ENCODE results near the gene DENND1A. TPM values are rescaled to one million over a fixed set of nuclear protein-coding genes. Genes with fewer than 3 reads are reported as not detected.
"Not testable (repeated sequence)": the region's sequence is repeated elsewhere in the genome, so short reads cannot be mapped to it uniquely, and the experiment has no call there.

DENND1A gene
- total RNA-seq, 1 experiment from 2014 or later = 42.5 TPM

- H3K36me3 Mint-ChIP-seq (ENCODE audit: insufficient read depth, unreplicated experiment) = no peaks in the 10 kb centered on the region
- no peak for DNase-seq (ENCODE audit: unreplicated experiment)
- H3K27ac Mint-ChIP-seq (ENCODE audit: low read depth, unreplicated experiment) = no peak overlapping the region
- no peaks in the 10 kb centered on the region for H3K4me1 Mint-ChIP-seq (ENCODE audit: insufficient read depth, unreplicated experiment)
- intact Hi-C loops (cut with micrococcal nuclease) = no loop called here
- peaks cover 7% of the 10 kb centered on the region for H3K9me3 Mint-ChIP-seq (ENCODE audit: unreplicated experiment)
- ChIA-PET CTCF (interaction anchor here (0.6 to 0.7 kb wide), 2 partner anchors 10 to 513 kb away, joined by 3 read pairs; no protein-coding TSS in a partner anchor), POLR2A (no interaction called here)
- no peak overlapping the region for H3K4me3 Mint-ChIP-seq (ENCODE audit: unreplicated experiment)
- no TSS peak for BruUV-seq (replicated peaks)
- peaks cover 18% of the 10 kb centered on the region for H3K27me3 Mint-ChIP-seq (ENCODE audit: insufficient read depth, unreplicated experiment)
- no peak for TF ChIP-seq CTCF (IDR thresholded peaks at IDR 0.05; ENCODE audit: unreplicated experiment)
Observed at GRCh38 chr9:123947326-123947725, 17.4 kb upstream of the DENND1A start.

- Mint-ChIP-seq H3K36me3 (ENCODE audit: insufficient read depth, unreplicated experiment) (no peaks in the 10 kb centered on the region), H3K9me3 (ENCODE audit: unreplicated experiment) (peaks cover 7% of the 10 kb centered on the region), H3K4me1 (ENCODE audit: insufficient read depth, unreplicated experiment) (no peaks in the 10 kb centered on the region), H3K27ac (ENCODE audit: low read depth, unreplicated experiment) (no peak overlapping the region), H3K4me3 (ENCODE audit: unreplicated experiment) (no peak overlapping the region), H3K27me3 (ENCODE audit: insufficient read depth, unreplicated experiment) (peaks cover 12% of the 10 kb centered on the region)
- ChIA-PET POLR2A (no interaction called here), CTCF (interaction anchor here (0.6 to 1.0 kb wide), 3 partner anchors 10 to 872 kb away, joined by 3 to 5 read pairs (median 4); no protein-coding TSS in a partner anchor)
- intact Hi-C loops (cut with micrococcal nuclease) = no loop called here
- DNase-seq (ENCODE audit: unreplicated experiment) = no peak
- BruUV-seq (replicated peaks) = no TSS peak
- no peak for TF ChIP-seq CTCF (IDR thresholded peaks at IDR 0.05; ENCODE audit: unreplicated experiment)
Observed at GRCh38 chr9:123946101-123946821, 16.3 kb upstream of the DENND1A start.

GRCh38 chr9:123945532-123945931, 15.6 kb upstream of the DENND1A start:
- no peaks in the 10 kb centered on the region for H3K4me1 Mint-ChIP-seq (ENCODE audit: insufficient read depth, unreplicated experiment)
- no peak overlapping the region for H3K27ac Mint-ChIP-seq (ENCODE audit: low read depth, unreplicated experiment)
- H3K36me3 Mint-ChIP-seq (ENCODE audit: insufficient read depth, unreplicated experiment) = no peaks in the 10 kb centered on the region
- peaks cover 7% of the 10 kb centered on the region for H3K9me3 Mint-ChIP-seq (ENCODE audit: unreplicated experiment)
- BruUV-seq (replicated peaks) = no TSS peak
- H3K4me3 Mint-ChIP-seq (ENCODE audit: unreplicated experiment) = no peak overlapping the region
- no peak for TF ChIP-seq CTCF (IDR thresholded peaks at IDR 0.05; ENCODE audit: unreplicated experiment)
- POLR2A ChIA-PET = interaction anchor here (0.6 kb wide), 1 partner anchor 31 kb away, joined by 3 read pairs; no protein-coding TSS in a partner anchor
- peaks cover 6% of the 10 kb centered on the region for H3K27me3 Mint-ChIP-seq (ENCODE audit: insufficient read depth, unreplicated experiment)
- intact Hi-C loops (cut with micrococcal nuclease) = no loop called here
- DNase-seq (ENCODE audit: unreplicated experiment) = no peak
- CTCF ChIA-PET = interaction anchor here (0.6 kb wide), 1 partner anchor 10 kb away, joined by 3 read pairs; no protein-coding TSS in a partner anchor

GRCh38 chr9:123944464-123944863, 14.5 kb upstream of the DENND1A start:
- H3K27ac Mint-ChIP-seq (ENCODE audit: low read depth, unreplicated experiment); intact Hi-C loops (cut with micrococcal nuclease); H3K27me3 Mint-ChIP-seq (ENCODE audit: insufficient read depth, unreplicated experiment); POLR2A ChIA-PET; H3K4me1 Mint-ChIP-seq (ENCODE audit: insufficient read depth, unreplicated experiment); H3K9me3 Mint-ChIP-seq (ENCODE audit: unreplicated experiment); DNase-seq (ENCODE audit: unreplicated experiment); CTCF ChIA-PET; BruUV-seq (replicated peaks); H3K4me3 Mint-ChIP-seq (ENCODE audit: unreplicated experiment); H3K36me3 Mint-ChIP-seq (ENCODE audit: insufficient read depth, unreplicated experiment): not testable (repeated sequence)
